Testis (tissue), 2 donors: ENCODE results near the gene MACF1.

Experiments used
- POLR2A ChIP-seq: fragments of 450-650 bp; IDR thresholded peaks from one replicate; pipeline ENCODE4 v1.6.1; 2017; ENCODE audit warnings: antibody characterized with exemption, mild to moderate bottlenecking, moderate library complexity
- TF ChIP-seq, protein P1 (sequence below), 3 experiments: fragments of 450-650 bp in 2 of 3; fragments of 200-600 bp in 1 of 3; sonication (generic) in 1 of 3; IDR thresholded peaks; one replicate each; pipeline ENCODE4 v1.5.1; 2016 to 2019; ENCODE audit warnings: antibody characterized with exemption in 3 of 3, mild to moderate bottlenecking in 2 of 3, moderate library complexity in 1 of 3

DNA sequence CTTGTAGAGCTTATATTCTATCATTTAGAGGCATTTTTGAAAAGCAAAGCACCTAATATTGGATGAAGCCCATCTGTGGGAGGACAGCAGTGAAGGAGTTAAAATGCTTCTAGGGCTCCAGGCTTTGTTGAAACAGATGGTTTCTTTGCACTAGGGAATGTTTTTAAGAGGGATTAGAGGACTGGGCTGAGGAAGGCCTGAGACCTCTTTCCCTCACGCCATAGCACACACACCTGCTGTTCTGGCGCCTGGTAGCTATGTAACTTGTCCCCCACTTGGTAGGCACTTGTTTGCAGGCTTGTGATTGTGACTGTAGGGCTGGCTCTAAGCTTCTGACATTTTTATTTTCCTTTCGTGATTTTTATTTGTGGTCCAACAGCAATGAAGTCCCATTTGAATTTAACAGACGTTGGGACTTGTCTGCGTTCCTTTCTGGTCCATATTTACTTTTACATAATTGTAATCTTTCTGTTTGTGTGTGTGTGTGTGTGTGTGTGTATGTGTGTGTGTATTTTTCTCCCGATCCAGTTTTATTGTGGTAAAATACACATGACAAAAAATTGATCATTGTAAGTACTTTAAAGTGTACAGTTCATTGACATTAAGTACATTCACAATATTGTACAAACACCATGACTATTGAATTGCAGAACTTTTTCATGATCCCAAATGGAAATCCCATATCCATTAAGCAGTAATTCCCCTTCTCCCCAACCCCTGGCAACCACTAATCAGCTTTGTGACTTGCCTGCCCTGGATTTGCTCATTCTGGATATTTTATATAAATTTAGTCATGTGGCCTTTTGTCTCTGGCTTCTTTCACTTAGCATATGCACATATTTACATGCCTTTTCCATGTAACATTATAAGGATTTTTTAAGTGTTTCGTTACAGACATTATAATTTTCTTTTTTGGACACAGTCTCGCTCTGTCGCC is 33.5 kb upstream of the MACF1 start:
- TF ChIP-seq, protein P1, sequence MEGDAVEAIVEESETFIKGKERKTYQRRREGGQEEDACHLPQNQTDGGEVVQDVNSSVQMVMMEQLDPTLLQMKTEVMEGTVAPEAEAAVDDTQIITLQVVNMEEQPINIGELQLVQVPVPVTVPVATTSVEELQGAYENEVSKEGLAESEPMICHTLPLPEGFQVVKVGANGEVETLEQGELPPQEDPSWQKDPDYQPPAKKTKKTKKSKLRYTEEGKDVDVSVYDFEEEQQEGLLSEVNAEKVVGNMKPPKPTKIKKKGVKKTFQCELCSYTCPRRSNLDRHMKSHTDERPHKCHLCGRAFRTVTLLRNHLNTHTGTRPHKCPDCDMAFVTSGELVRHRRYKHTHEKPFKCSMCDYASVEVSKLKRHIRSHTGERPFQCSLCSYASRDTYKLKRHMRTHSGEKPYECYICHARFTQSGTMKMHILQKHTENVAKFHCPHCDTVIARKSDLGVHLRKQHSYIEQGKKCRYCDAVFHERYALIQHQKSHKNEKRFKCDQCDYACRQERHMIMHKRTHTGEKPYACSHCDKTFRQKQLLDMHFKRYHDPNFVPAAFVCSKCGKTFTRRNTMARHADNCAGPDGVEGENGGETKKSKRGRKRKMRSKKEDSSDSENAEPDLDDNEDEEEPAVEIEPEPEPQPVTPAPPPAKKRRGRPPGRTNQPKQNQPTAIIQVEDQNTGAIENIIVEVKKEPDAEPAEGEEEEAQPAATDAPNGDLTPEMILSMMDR (IDR thresholded peaks at IDR 0.05): no peak
- no peak for TF ChIP-seq POLR2A
